ENCODE results near the gene MGAT4A. TPM values are rescaled to one million over a fixed set of nuclear protein-coding genes. Genes with fewer than 3 reads are reported as not detected.
A peak's percentile ranks its signal among the peaks of the same experiment; 100 is the strongest.

Gene MGAT4A
- total RNA-seq, 2 experiments from 2014 or later = 10.1 to 15.4 TPM

- H3K27ac ChIP-seq (ENCODE audit: low read depth, low read length, poor library complexity, severe bottlenecking) = peak overlapping the region; percentile 90
- CTCF ChIA-PET (ENCODE audit: unreplicated experiment) = interaction anchor here (0.6 kb wide), 1 partner anchor 152 kb away, joined by 5 read pairs; no protein-coding TSS in a partner anchor
- no peaks in the 10 kb centered on the region for H4K20me1 ChIP-seq (ENCODE audit: insufficient read depth, low read length)
- peaks cover 100% of the 10 kb centered on the region for H3K4me1 ChIP-seq (ENCODE audit: insufficient read depth, low read length, poor library complexity, severe bottlenecking)
- BruUV-seq (replicated peaks) = no TSS peak
- intact Hi-C loops (cut with micrococcal nuclease; ENCODE audit: unreplicated experiment) = loop anchor here (5.0 kb wide), 1 partner anchor 114 kb away; no protein-coding TSS in a partner anchor
- H3K9me2 ChIP-seq (ENCODE audit: insufficient read depth, low read length) = no peaks in the 10 kb centered on the region
- TF ChIP-seq CTCF (conservative IDR thresholded peaks at IDR 0.05; ENCODE audit: low read length) (no peak), EZH2phosphoT487 (IDR thresholded peaks at IDR 0.05; ENCODE audit: borderline replicate concordance, low read depth, low read length) (no peak)
- H3K9me3 ChIP-seq (ENCODE audit: low read length) = no peaks in the 10 kb centered on the region
- H2AFZ ChIP-seq (ENCODE audit: low read length) = peak overlapping the region; percentile 69; the same call in 1 of the 2 replicates
- no peaks in the 10 kb centered on the region for H3K36me3 ChIP-seq (ENCODE audit: insufficient read depth, low read length)
- POLR2A ChIA-PET = interaction anchor here (0.7 kb wide), 3 partner anchors 10 to 835 kb away, joined by 3 read pairs; no protein-coding TSS in a partner anchor
- peak overlapping the region; percentile 78 for H3K4me2 ChIP-seq (ENCODE audit: low read length)
- peak overlapping the region; percentile 33 for H3K4me3 ChIP-seq (ENCODE audit: low read depth, low read length, poor library complexity, severe bottlenecking)
- no peaks in the 10 kb centered on the region for H3K79me2 ChIP-seq (ENCODE audit: insufficient read depth, low read depth, low read length)
- peak; percentile 72 for DNase-seq (ENCODE audit: low spot score)
Observed at GRCh38 chr2:98761267-98761781, 30.4 kb upstream of the MGAT4A start.

GRCh38 chr2:98759827-98760625, 29.1 kb upstream of the MGAT4A start:
- peak overlapping the region; percentile 90 for H3K27ac ChIP-seq (ENCODE audit: low read depth, low read length, poor library complexity, severe bottlenecking)
- no peaks in the 10 kb centered on the region for H3K9me2 ChIP-seq (ENCODE audit: insufficient read depth, low read length)
- peak overlapping the region; percentile 70 for H2AFZ ChIP-seq (ENCODE audit: low read length)
- CTCF ChIA-PET (ENCODE audit: unreplicated experiment) = no interaction called here
- peak overlapping the region; percentile 36 for H3K4me3 ChIP-seq (ENCODE audit: low read depth, low read length, poor library complexity, severe bottlenecking)
- no TSS peak for BruUV-seq (replicated peaks)
- peak overlapping the region; percentile 78 for H3K4me2 ChIP-seq (ENCODE audit: low read length)
- TF ChIP-seq EZH2phosphoT487 (IDR thresholded peaks at IDR 0.05; ENCODE audit: borderline replicate concordance, low read depth, low read length) (no peak), CTCF (conservative IDR thresholded peaks at IDR 0.05; ENCODE audit: low read length) (no peak)
- no peaks in the 10 kb centered on the region for H3K9me3 ChIP-seq (ENCODE audit: low read length)
- H3K4me1 ChIP-seq (ENCODE audit: insufficient read depth, low read length, poor library complexity, severe bottlenecking) = peaks cover 90% of the 10 kb centered on the region
- peak; percentile 50 for DNase-seq (ENCODE audit: low spot score)
- POLR2A ChIA-PET = interaction anchor here (0.6 to 1.2 kb wide), 3 partner anchors 13 to 331 kb away, joined by 3 to 5 read pairs (median 3); no protein-coding TSS in a partner anchor
- H3K36me3 ChIP-seq (ENCODE audit: insufficient read depth, low read length) = no peaks in the 10 kb centered on the region
- no peaks in the 10 kb centered on the region for H4K20me1 ChIP-seq (ENCODE audit: insufficient read depth, low read length)
- no peaks in the 10 kb centered on the region for H3K79me2 ChIP-seq (ENCODE audit: insufficient read depth, low read depth, low read length)
- intact Hi-C loops (cut with micrococcal nuclease; ENCODE audit: unreplicated experiment) = loop anchor here (5.0 kb wide), 1 partner anchor 113 kb away; no protein-coding TSS in a partner anchor

Data from OCI-LY7 (cell line).